B cell (primary cell): Measurements from ENCODE around the gene CALD1. TPM values are rescaled to one million over a fixed set of nuclear protein-coding genes. Genes with fewer than 3 reads are reported as not detected.

Experiments
- ATAC-seq: fragments of 200-7000 bp; cut with Tn5 transposase; one replicate; pipeline ENCODE4 v1.10.0; 2021; ENCODE audit warnings: low read depth, mild to moderate bottlenecking, moderate number of reproducible peaks, moderate library complexity
- CTCF ChIA-PET: fragments of 350-600 bp; sonication (Branson Sonifier 250); formaldehyde crosslinking; loops from one replicate; lab custom pipeline; 2021; ENCODE audit warnings: antibody characterized with exemption, inconsistent platforms; lab: Charles Lee
- POLR2A ChIA-PET: fragments of 350-600 bp; sonication (Branson Sonifier 250); formaldehyde crosslinking; loops from one replicate; lab custom pipeline; 2021; ENCODE audit warnings: antibody characterized with exemption; lab: Charles Lee
- DNase-seq: peaks from one replicate; pipeline ENCODE4 v3.0.0; 2013
- H2AFZ ChIP-seq: 2 replicates; pipeline ENCODE4 v1.6.1; 2012; ENCODE audit warnings: mild to moderate bottlenecking, low read depth, low read length; ENCODE audit not compliant: insufficient read depth, poor library complexity, severe bottlenecking
- H3K27ac ChIP-seq, 2 donors: 1 replicate in 1 of 2; 2 replicates in 1 of 2; pipeline ENCODE4 v1.5.1; 2012 to 2013; ENCODE audit warnings: low read length in 2 of 2, mild to moderate bottlenecking in 2 of 2, moderate library complexity in 1 of 2
- H3K27me3 ChIP-seq, 4 experiments: fragments of 200-600 bp in 1 of 4; sonication (generic) in 1 of 4; replicated peaks in 1 of 4; 1 replicate in 2 of 4; 2 replicates in 2 of 4; pipeline versions ENCODE4 v1.6.1 to v1.7.0; 2013 to 2016; ENCODE audit warnings: low read length in 3 of 4, mild to moderate bottlenecking in 2 of 4, mixed read lengths in 1 of 4, moderate library complexity in 1 of 4; ENCODE audit not compliant: insufficient read depth in 4 of 4, control insufficient read depth in 3 of 4; ENCODE audit errors: control extremely low read depth in 1 of 4
- H3K36me3 ChIP-seq, 2 experiments: replicated peaks in 1 of 2; 1 replicate in 1 of 2; 2 replicates in 1 of 2; pipeline versions ENCODE4 v1.6.1 to v1.7.1; 2013; ENCODE audit warnings: low read length in 1 of 2; ENCODE audit not compliant: insufficient read depth in 2 of 2, control insufficient read depth in 1 of 2; ENCODE audit errors: control extremely low read depth in 1 of 2, extremely low read depth in 1 of 2
- H3K4me1 ChIP-seq, 2 donors: fragments of 200-600 bp in 1 of 2; sonication (generic) in 1 of 2; 1 replicate in 1 of 2; 2 replicates in 1 of 2; pipeline versions ENCODE4 v1.5.1 to v1.6.1; 2013 to 2017; ENCODE audit warnings: low read length in 2 of 2; ENCODE audit not compliant: control insufficient read depth in 2 of 2, insufficient read depth in 2 of 2
- H3K4me2 ChIP-seq: replicated peaks from 2 replicates; pipeline ENCODE3; 2012; ENCODE audit warnings: mild to moderate bottlenecking, low read depth, low read length; ENCODE audit not compliant: poor library complexity, severe bottlenecking
- H3K4me3 ChIP-seq, 5 experiments: fragments of 200-600 bp in 1 of 5; sonication (generic) in 1 of 5; 1 replicate in 3 of 5; 2 replicates in 2 of 5; pipeline versions ENCODE4 v1.5.1 to v1.7.0; 2011 to 2016; ENCODE audit warnings: low read length in 4 of 5, mild to moderate bottlenecking in 4 of 5, low read depth in 2 of 5, control low read depth in 1 of 5, moderate library complexity in 1 of 5; ENCODE audit not compliant: insufficient read depth in 1 of 5; ENCODE audit errors: control extremely low read depth in 1 of 5, extremely low read depth in 1 of 5
- H3K79me2 ChIP-seq: fragments of 200-600 bp; sonication (generic); one replicate; pipeline ENCODE4 v1.6.0; 2016; ENCODE audit warnings: low read length; ENCODE audit not compliant: control insufficient read depth, insufficient read depth
- H3K9ac ChIP-seq: fragments of 200-600 bp; sonication (generic); 2 replicates; pipeline ENCODE4 v1.6.1; 2017; ENCODE audit warnings: mild to moderate bottlenecking, low read length, moderate library complexity
- H3K9me3 ChIP-seq, 3 donors: one replicate each; pipeline versions ENCODE4 v1.6.1 to v1.7.1; 2013; ENCODE audit warnings: low read length in 2 of 3; ENCODE audit not compliant: control insufficient read depth in 2 of 3, insufficient read depth in 1 of 3; ENCODE audit errors: control extremely low read depth in 1 of 3
- H4K20me1 ChIP-seq: 2 replicates; pipeline ENCODE4 v1.6.0; 2012; ENCODE audit warnings: mild to moderate bottlenecking, low read length; ENCODE audit not compliant: insufficient read depth, control insufficient read depth, poor library complexity, severe bottlenecking
- H3K27ac Mint-ChIP-seq: one replicate; pipeline ENCODE4 v1.8.0; 2021; ENCODE audit warnings: mixed read lengths
- H3K27me3 Mint-ChIP-seq: one replicate; pipeline ENCODE4 v1.8.0; 2021; ENCODE audit warnings: mixed read lengths
- H3K4me1 Mint-ChIP-seq: one replicate; pipeline ENCODE4 v1.8.0; 2021; ENCODE audit warnings: mixed read lengths
- H3K4me3 Mint-ChIP-seq: one replicate; pipeline ENCODE4 v1.8.0; 2021; ENCODE audit warnings: mixed read lengths
- H3K9me3 Mint-ChIP-seq: one replicate; pipeline ENCODE4 v1.8.0; 2022; ENCODE audit warnings: mixed read lengths; ENCODE audit not compliant: insufficient read depth
- CTCF ChIP-seq: fragments of 200-600 bp; IDR thresholded peaks from one replicate; pipeline ENCODE4 v1.8.0; 2022; ENCODE audit warnings: antibody characterized with exemption, mild to moderate bottlenecking
- EZH2 ChIP-seq: IDR thresholded peaks from 2 replicates; pipeline ENCODE4 v1.6.1; 2012; ENCODE audit warnings: borderline replicate concordance, low read depth, mild to moderate bottlenecking, moderate library complexity, low read length; ENCODE audit not compliant: insufficient read depth, poor library complexity, severe bottlenecking
- WGBS: methylation state at CpG from one replicate; pipeline ENCODE4 v1.1.5; 2013; ENCODE audit warnings: missing lambda C conversion rate; ENCODE audit not compliant: insufficient coverage; 5-methylcytosine and 5-hydroxymethylcytosine counted together
- intact Hi-C: fragments of 100-400 bp; cut with micrococcal nuclease; formaldehyde crosslinking; loops from one replicate; pipeline ENCODE4 v1.10.0; 2022
- polyA plus RNA-seq: library from polyadenylated mRNA; depleted of rRNA; stranded (reverse); fragments of >200 nt; gene quantifications from 2 replicates; pipeline ENCODE4 v1.2.3, GENCODE V29; 2012
- total RNA-seq, 2 donors: library from RNA; stranded (reverse); fragments of 120-200 nt in 1 of 2; gene quantifications; 1 replicate in 1 of 2; 2 replicates in 1 of 2; pipeline versions ENCODE4 v1.2.3 to v1.2.4, GENCODE V29; 2013 to 2022

Gene CALD1
- total and polyA plus RNA-seq, 2 donors (not counting 1 experiment from before 2014, with no cell fraction given): 0.18 to 0.69 TPM

- no peaks in the 10 kb centered on the region for H4K20me1 ChIP-seq
- no peaks in the 10 kb centered on the region for H3K4me1 Mint-ChIP-seq
- peaks cover 0 to 6% (median 2%) of the 10 kb centered on the region in 4 experiments for H3K27me3 ChIP-seq
- no peak for ATAC-seq
- H3K9me3 Mint-ChIP-seq: no peaks in the 10 kb centered on the region
- no peaks in the 10 kb centered on the region for H3K4me1 ChIP-seq
- intact Hi-C loops: no loop called here
- H2AFZ ChIP-seq: no peak overlapping the region
- POLR2A ChIA-PET: no interaction called here
- H3K27ac Mint-ChIP-seq: no peak overlapping the region
- no peaks in the 10 kb centered on the region for H3K36me3 ChIP-seq
- H3K27ac ChIP-seq: no peak overlapping the region
- no peak overlapping the region for H3K9ac ChIP-seq
- H3K27me3 Mint-ChIP-seq: peaks cover 11% of the 10 kb centered on the region
- H3K9me3 ChIP-seq: no peaks in the 10 kb centered on the region
- H3K4me3 ChIP-seq: no peak overlapping the region
- no peak overlapping the region for H3K4me3 Mint-ChIP-seq
- CTCF ChIA-PET: interaction anchor here (1.4 kb wide), 1 partner anchor 330 kb away, joined by 5 read pairs; no protein-coding TSS in a partner anchor
- TF ChIP-seq CTCF (no peak), EZH2 (no peak)
- H3K4me2 ChIP-seq: no peak overlapping the region
- no peak for DNase-seq
- H3K79me2 ChIP-seq: no peaks in the 10 kb centered on the region
Measured at GRCh38 chr7:134962270-134962780, 182.9 kb downstream of the CALD1 start.

GRCh38 chr7:134963036-134963435 is 183.6 kb downstream of the CALD1 start:
- no peaks in the 10 kb centered on the region for H3K36me3 ChIP-seq
- ChIA-PET CTCF (interaction anchor here (1.4 kb wide), 2 partner anchors 23 to 330 kb away, joined by 5 to 6 read pairs; partner anchors contain the start of gene AGBL3), POLR2A (no interaction called here)
- Mint-ChIP-seq H3K9me3 (no peaks in the 10 kb centered on the region), H3K4me3 (no peak overlapping the region), H3K27me3 (peaks cover 11% of the 10 kb centered on the region), H3K27ac (no peak overlapping the region), H3K4me1 (no peaks in the 10 kb centered on the region)
- intact Hi-C loops: no loop called here
- peaks cover 0 to 6% (median 2%) of the 10 kb centered on the region in 4 experiments for H3K27me3 ChIP-seq
- H3K4me3 ChIP-seq: no peak overlapping the region
- TF ChIP-seq EZH2: no peak
- no peak for ATAC-seq
- H3K9ac ChIP-seq: no peak overlapping the region
- H4K20me1 ChIP-seq: no peaks in the 10 kb centered on the region
- no peak overlapping the region for H3K4me2 ChIP-seq
- no peaks in the 10 kb centered on the region for H3K79me2 ChIP-seq
- no peaks in the 10 kb centered on the region for H3K4me1 ChIP-seq
- no CpG with 5 or more reads among the region's 4 CpGs for WGBS
- H3K27ac ChIP-seq: no peak overlapping the region
- no peak for DNase-seq
- H3K9me3 ChIP-seq: no peaks in the 10 kb centered on the region
- no peak overlapping the region for H2AFZ ChIP-seq
